GM20000 (cell line): ENCODE data around the gene SMYD3.

Source experiments
- DNase-seq: peaks from one replicate; pipeline ENCODE4 v3.0.0; 2012; ENCODE audit warnings: low spot score
- CTCF ChIP-seq: IDR thresholded peaks from 2 replicates; pipeline ENCODE4 v1.5.1; 2012; ENCODE audit warnings: mild to moderate bottlenecking, control low read depth; ENCODE audit errors: extremely low read depth, missing control alignments

Gene SMYD3

GRCh38 chr1:246295968-246296367 lies 211.1 kb downstream of the SMYD3 start:
- TF ChIP-seq CTCF = no peak
- no peak for DNase-seq

GRCh38 chr1:246295340-246295739 lies 211.7 kb downstream of the SMYD3 start:
- TF ChIP-seq CTCF = no peak
- DNase-seq = no peak

DNA sequence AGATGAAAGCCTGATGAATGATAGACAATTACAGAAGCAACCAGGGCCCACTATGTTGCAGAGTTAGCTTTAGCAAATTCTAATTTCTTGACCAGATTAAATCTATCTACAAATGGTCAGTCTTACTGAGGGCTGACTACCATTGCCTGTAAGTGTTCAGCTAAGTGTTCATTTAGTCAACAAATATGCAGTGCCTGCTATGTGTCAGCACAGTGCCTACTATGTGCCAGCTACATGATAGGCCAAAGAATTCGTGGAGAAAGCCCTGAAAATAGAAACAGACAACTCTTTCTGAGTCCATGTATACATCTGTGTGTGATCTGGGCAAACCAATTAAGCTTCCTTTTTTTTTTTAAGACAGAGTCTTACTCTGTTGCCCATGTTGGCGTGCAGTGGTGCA lies 212.8 kb downstream of the SMYD3 start:
- TF ChIP-seq CTCF = no peak
- DNase-seq = no peak

GRCh38 chr1:246293366-246294121 lies 213.5 kb downstream of the SMYD3 start:
- no peak for TF ChIP-seq CTCF
- DNase-seq = no peak

DNA sequence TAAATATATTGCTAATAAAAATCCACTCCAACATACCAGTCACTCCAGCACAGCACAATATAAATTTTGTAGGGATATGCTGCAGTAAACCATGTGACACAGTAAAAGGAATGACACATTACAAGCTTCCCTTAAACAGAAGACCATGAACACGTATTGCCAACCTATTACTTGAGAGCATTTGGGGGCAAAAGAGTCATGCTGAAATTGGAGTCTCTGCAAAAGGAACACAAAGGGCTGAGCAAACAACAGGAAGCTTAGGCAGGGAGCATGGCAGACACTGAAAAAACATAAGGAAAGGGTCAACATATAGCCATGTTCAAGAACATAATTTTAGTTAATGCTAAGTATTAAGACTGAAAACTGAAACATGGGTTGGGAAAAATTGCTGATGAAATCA lies 214.5 kb downstream of the SMYD3 start:
- no peak for TF ChIP-seq CTCF
- DNase-seq = no peak

- TF ChIP-seq CTCF = no peak
- no peak for DNase-seq
These were observed 216.0 kb downstream of the SMYD3 start for GRCh38 chr1:246291127-246291526.

DNA sequence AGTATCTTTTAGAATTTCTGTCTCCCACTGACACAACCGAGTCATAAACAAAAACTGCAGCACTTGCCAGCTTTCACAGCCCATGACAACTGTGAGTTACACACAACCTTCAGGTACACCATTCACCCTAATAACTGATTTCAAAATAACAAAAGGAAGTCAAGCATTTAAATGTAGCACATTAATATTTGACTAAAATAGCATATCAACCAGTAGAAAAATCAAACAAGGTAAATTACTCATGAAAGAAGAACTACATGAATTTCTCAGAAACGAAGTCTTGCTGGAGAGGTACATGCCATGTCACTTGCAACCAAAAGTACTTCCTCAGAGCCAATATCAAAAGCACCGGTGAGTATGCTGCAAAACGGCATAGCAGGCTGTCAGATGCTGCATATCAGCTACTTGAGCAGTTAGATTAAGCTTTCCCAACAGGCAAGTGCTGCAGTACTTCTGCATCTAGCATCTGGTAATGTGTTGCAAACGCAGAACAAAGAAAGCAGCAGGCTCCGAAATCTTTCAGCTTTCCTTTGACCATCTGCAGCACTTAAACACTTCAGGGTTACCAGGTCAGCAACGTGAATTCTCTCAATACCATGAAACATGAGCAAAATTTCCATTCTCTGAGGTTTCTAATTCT lies 223.2 kb downstream of the SMYD3 start:
- no peak for DNase-seq
- no peak for TF ChIP-seq CTCF
